HepG2 (cell line): ENCODE results near the gene CCM2. TPM values are rescaled to one million over a fixed set of nuclear protein-coding genes. Genes with fewer than 3 reads are reported as not detected.

Experiments used
- ATAC-seq: fragments of 200-7000 bp; cut with Tn5 transposase; 3 replicates; pipeline ENCODE4 v1.9.1; 2020; ENCODE audit warnings: mild to moderate bottlenecking, moderate library complexity
- BruUV-seq: library from RNA; stranded (reverse); fragments of 400-500 nt; replicated peaks from 2 replicates; lab custom pipeline; 2021; lab: Mats Ljungman, UMichigan
- CTCF ChIA-PET: fragments of 300-600 bp; formaldehyde crosslinking; extraction: SDS; loops from one replicate; lab custom pipeline; 2021; ENCODE audit warnings: low total read pairs, inconsistent platforms, low intra/inter-chr PET ratio; lab: Yijun Ruan, JAX
- POLR2A ChIA-PET: fragments of 350-600 bp; sonication (Branson Sonifier 250); formaldehyde crosslinking; loops from one replicate; lab custom pipeline; 2020; ENCODE audit warnings: antibody characterized with exemption, inconsistent platforms; lab: Yijun Ruan, JAX
- DNase-seq: peaks from one replicate; pipeline ENCODE4 v3.0.0-alpha.2; 2015; ENCODE audit warnings: low spot score
- FAIRE-seq: peaks from 3 replicates; lab custom pipeline; 2011; peaks lifted over from hg19 to GRCh38; lab: Jason Lieb, UNC
- H2AFZ ChIP-seq: one replicate; pipeline ENCODE4 v1.6.1; 2011; ENCODE audit warnings: low read length, inconsistent platforms
- H3K27ac ChIP-seq: fragments of 300-600 bp; 3 replicates; pipeline ENCODE4 v1.8.0; 2011; ENCODE audit warnings: mixed run types, mild to moderate bottlenecking, mixed read lengths, low read length, inconsistent platforms; ENCODE audit not compliant: insufficient read depth; ENCODE audit errors: extremely low read length
- H3K27me3 ChIP-seq, 2 experiments: fragments of 200-600 bp in 1 of 2; 2 replicates in 1 of 2; 3 replicates in 1 of 2; pipeline versions ENCODE4 v1.6.0 to v1.8.0; 2011; ENCODE audit warnings: low read length in 2 of 2, mild to moderate bottlenecking in 2 of 2, moderate library complexity in 2 of 2, inconsistent platforms in 1 of 2; ENCODE audit not compliant: insufficient read depth in 2 of 2, control insufficient read depth in 1 of 2
- H3K36me3 ChIP-seq, 2 experiments: fragments of 200-600 bp in 1 of 2; replicated peaks in 1 of 2; 2 replicates in 1 of 2; 3 replicates in 1 of 2; pipeline versions ENCODE4 v1.5.1 to v1.8.0; 2011; ENCODE audit warnings: low read length in 2 of 2, inconsistent platforms in 1 of 2; ENCODE audit not compliant: insufficient read depth in 2 of 2, control insufficient read depth in 1 of 2
- H3K4me1 ChIP-seq: 2 replicates; pipeline ENCODE4 v1.5.1; 2012; ENCODE audit warnings: low read length, inconsistent platforms; ENCODE audit not compliant: insufficient read depth
- H3K4me2 ChIP-seq: 2 replicates; pipeline ENCODE4 v1.6.0; 2011; ENCODE audit warnings: low read depth, low read length, inconsistent platforms
- H3K4me3 ChIP-seq, 3 experiments: fragments of 200-600 bp in 1 of 3; sonication (generic), shearing (Covaris generic) in 1 of 3; replicated peaks in 1 of 3; 2 replicates each; pipeline ENCODE4 v1.5.1; 2011 to 2016; ENCODE audit warnings: low read length in 3 of 3, inconsistent platforms in 2 of 3, low read depth in 2 of 3, mild to moderate bottlenecking in 2 of 3, control low read depth in 1 of 3, mixed read lengths in 1 of 3; ENCODE audit not compliant: insufficient read depth in 1 of 3
- H3K79me2 ChIP-seq: one replicate; pipeline ENCODE4 v1.6.1; 2011; ENCODE audit warnings: low read length, inconsistent platforms; ENCODE audit not compliant: insufficient read depth
- H3K9ac ChIP-seq: 2 replicates; pipeline ENCODE4 v1.6.0; 2011; ENCODE audit warnings: mild to moderate bottlenecking, low read depth, low read length, inconsistent platforms; ENCODE audit not compliant: insufficient read depth
- H3K9me3 ChIP-seq: 2 replicates; pipeline ENCODE4 v1.5.1; 2012; ENCODE audit warnings: mild to moderate bottlenecking, low read length
- H4K20me1 ChIP-seq: 2 replicates; pipeline ENCODE4 v1.6.0; 2011; ENCODE audit warnings: inconsistent platforms, mild to moderate bottlenecking, low read length, moderate library complexity; ENCODE audit not compliant: insufficient read depth
- BHLHE40 ChIP-seq: IDR thresholded peaks from 2 replicates; pipeline ENCODE4 v1.6.1; 2011; ENCODE audit warnings: low read length, improper control_type of control experiment
- E2F2 ChIP-seq: sonication (generic); formaldehyde crosslinking; IDR thresholded peaks from 2 replicates; pipeline ENCODE4 v1.4.0; 2020; ENCODE audit warnings: missing genetic modification reagents, borderline replicate concordance
- ERF ChIP-seq: IDR thresholded peaks from 2 replicates; pipeline ENCODE4 v1.6.1; 2018; ENCODE audit warnings: missing biosample characterization, missing genetic modification reagents
- FOSL2 ChIP-seq: sonication (generic); formaldehyde crosslinking; IDR thresholded peaks from 2 replicates; pipeline ENCODE4 v1.4.0; 2020; ENCODE audit warnings: missing genetic modification reagents
- HDAC2 ChIP-seq: sonication (generic); formaldehyde crosslinking; IDR thresholded peaks from 2 replicates; pipeline ENCODE4 v1.4.0; 2020; ENCODE audit warnings: missing genetic modification reagents
- POGZ ChIP-seq: sonication (generic); formaldehyde crosslinking; IDR thresholded peaks from 2 replicates; pipeline ENCODE4 v1.4.0; 2020; ENCODE audit warnings: mild to moderate bottlenecking, missing genetic modification reagents
- RORA ChIP-seq: sonication (generic); formaldehyde crosslinking; IDR thresholded peaks from 2 replicates; pipeline ENCODE4 v1.5.0; 2020; ENCODE audit warnings: mild to moderate bottlenecking, missing genetic modification reagents, moderate library complexity
- SMAD3 ChIP-seq: sonication (generic); formaldehyde crosslinking; IDR thresholded peaks from 2 replicates; pipeline ENCODE4 v1.4.0; 2020; ENCODE audit warnings: missing genetic modification reagents
- USF2 ChIP-seq, 2 experiments: sonication (generic) in 1 of 2; formaldehyde crosslinking in 1 of 2; IDR thresholded peaks; 2 replicates each; pipeline versions ENCODE4 v1.5.1 to v1.6.1; 2011 to 2020; ENCODE audit warnings: borderline replicate concordance in 1 of 2, low read depth in 1 of 2, low read length in 1 of 2, mild to moderate bottlenecking in 1 of 2, missing genetic modification reagents in 1 of 2, moderate library complexity in 1 of 2
- ZNF337 ChIP-seq: sonication (generic); formaldehyde crosslinking; IDR thresholded peaks from 2 replicates; pipeline ENCODE4 v1.5.1; 2020; ENCODE audit warnings: missing genetic modification reagents, low read depth, mild to moderate bottlenecking, borderline replicate concordance
- ZNF510 ChIP-seq: sonication (generic); formaldehyde crosslinking; IDR thresholded peaks from 2 replicates; pipeline ENCODE4 v1.4.0; 2020; ENCODE audit warnings: low read depth, mild to moderate bottlenecking, missing genetic modification reagents
- ZNF660 ChIP-seq: sonication (generic); formaldehyde crosslinking; IDR thresholded peaks from 2 replicates; pipeline ENCODE4 v1.5.1; 2020; ENCODE audit warnings: mild to moderate bottlenecking, low read depth, missing genetic modification reagents, borderline replicate concordance
- ZNF704 ChIP-seq: sonication (generic); formaldehyde crosslinking; IDR thresholded peaks from 2 replicates; pipeline ENCODE4 v1.8.1; 2023; ENCODE audit warnings: mild to moderate bottlenecking, inconsistent platforms, moderate library complexity, missing genetic modification reagents, borderline replicate concordance
- WGBS: methylation state at CpG from one replicate; pipeline ENCODE4 v1.1.6; 2017; ENCODE audit warnings: low lambda C conversion rate; 5-methylcytosine and 5-hydroxymethylcytosine counted together
- in situ Hi-C: cut with HindIII; loops from 2 replicates; pipeline ENCODE4 v1.10.0; 2017; ENCODE audit warnings: low pct_unique_long_range_greater_than_20kb; ENCODE audit not compliant: extremely low pct_ligation_motif_present
- intact Hi-C: fragments of 100-400 bp; cut with micrococcal nuclease; formaldehyde crosslinking; loops from one replicate; pipeline ENCODE4 v1.10.0; 2022; ENCODE audit not compliant: unreplicated experiment
- polyA plus RNA-seq, 8 experiments: library from polyadenylated mRNA; depleted of rRNA in 3 of 8; stranded (reverse) in 7 of 8; unstranded in 1 of 8; fragments of >200 nt; fragmentation: Illumina TruSeq in 4 of 8; extraction: Trizol in 4 of 8; gene quantifications; 2 replicates each; pipeline versions ENCODE4 v1.2.1 to v1.2.3, GENCODE V29; 2011 to 2016; ENCODE audit warnings: low read depth in 4 of 8, missing spikeins in 1 of 8, mixed read lengths in 1 of 8; ENCODE audit not compliant: insufficient read depth in 1 of 8
- total RNA-seq, 5 experiments: library from RNA; depleted of rRNA; stranded (reverse); fragments of >200 nt; fragmentation: Illumina TruSeq; extraction: Trizol; gene quantifications; 2 replicates each; pipeline ENCODE4 v1.2.3, GENCODE V29; 2016; ENCODE audit warnings: low read depth in 1 of 5
- TF ChIP-seq, protein P1 (sequence below): sonication (generic); formaldehyde crosslinking; IDR thresholded peaks from 2 replicates; pipeline ENCODE4 v1.4.0; 2020; ENCODE audit warnings: missing genetic modification reagents
- TF ChIP-seq, protein P2 (sequence below): sonication (generic); formaldehyde crosslinking; IDR thresholded peaks from 2 replicates; pipeline ENCODE4 v1.4.0; 2020; ENCODE audit warnings: missing genetic modification reagents

CCM2 gene
- total and polyA plus RNA-seq, 2 of the 13 experiments (the other 11 are each of a cell fraction or from before 2014, with no cell fraction given): 13.7 to 15.8 TPM

DNA sequence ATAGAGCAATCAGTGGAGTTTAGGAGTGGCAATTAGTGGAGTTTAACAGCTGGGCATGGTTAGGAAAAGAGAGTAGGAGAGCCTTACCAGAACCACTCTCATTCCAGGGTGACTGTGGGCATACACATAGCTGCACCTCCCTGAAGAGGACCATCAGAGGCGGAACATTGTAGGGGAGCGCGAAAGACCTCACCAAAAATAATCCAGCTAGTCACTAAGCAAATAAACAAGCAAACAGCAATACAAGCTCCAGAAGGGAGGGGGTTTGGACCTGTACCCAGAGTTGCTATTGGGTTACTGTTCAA lies 92.9 kb downstream of the CCM2 start:
- no peaks in the 10 kb centered on the region for H4K20me1 ChIP-seq
- CTCF ChIA-PET: no interaction called here
- peaks cover 5% of the 10 kb centered on the region; the same call in 1 of the 2 replicates for H3K4me1 ChIP-seq
- POLR2A ChIA-PET: interaction anchor here (0.9 kb wide), 1 partner anchor 11 kb away, joined by 3 read pairs; no protein-coding TSS in a partner anchor
- H2AFZ ChIP-seq: no peak overlapping the region
- BruUV-seq: no TSS peak
- H3K36me3 ChIP-seq: no peaks in the 10 kb centered on the region
- no peak for ATAC-seq
- no peak overlapping the region for H3K4me2 ChIP-seq
- H3K4me3 ChIP-seq: no peak overlapping the region
- intact Hi-C loops (no loop called here), in situ Hi-C loops (no loop called here)
- no peak for DNase-seq
- no peak overlapping the region for H3K27ac ChIP-seq
- WGBS: 47% methylated on average over 3 of the region's 3 CpGs
- no peak for FAIRE-seq
- H3K9ac ChIP-seq: no peak overlapping the region
- no peaks in the 10 kb centered on the region for H3K9me3 ChIP-seq
- H3K27me3 ChIP-seq: no peaks in the 10 kb centered on the region; a peak in 2 of 5 replicates
- H3K79me2 ChIP-seq: no peaks in the 10 kb centered on the region
- TF ChIP-seq, protein P1, sequence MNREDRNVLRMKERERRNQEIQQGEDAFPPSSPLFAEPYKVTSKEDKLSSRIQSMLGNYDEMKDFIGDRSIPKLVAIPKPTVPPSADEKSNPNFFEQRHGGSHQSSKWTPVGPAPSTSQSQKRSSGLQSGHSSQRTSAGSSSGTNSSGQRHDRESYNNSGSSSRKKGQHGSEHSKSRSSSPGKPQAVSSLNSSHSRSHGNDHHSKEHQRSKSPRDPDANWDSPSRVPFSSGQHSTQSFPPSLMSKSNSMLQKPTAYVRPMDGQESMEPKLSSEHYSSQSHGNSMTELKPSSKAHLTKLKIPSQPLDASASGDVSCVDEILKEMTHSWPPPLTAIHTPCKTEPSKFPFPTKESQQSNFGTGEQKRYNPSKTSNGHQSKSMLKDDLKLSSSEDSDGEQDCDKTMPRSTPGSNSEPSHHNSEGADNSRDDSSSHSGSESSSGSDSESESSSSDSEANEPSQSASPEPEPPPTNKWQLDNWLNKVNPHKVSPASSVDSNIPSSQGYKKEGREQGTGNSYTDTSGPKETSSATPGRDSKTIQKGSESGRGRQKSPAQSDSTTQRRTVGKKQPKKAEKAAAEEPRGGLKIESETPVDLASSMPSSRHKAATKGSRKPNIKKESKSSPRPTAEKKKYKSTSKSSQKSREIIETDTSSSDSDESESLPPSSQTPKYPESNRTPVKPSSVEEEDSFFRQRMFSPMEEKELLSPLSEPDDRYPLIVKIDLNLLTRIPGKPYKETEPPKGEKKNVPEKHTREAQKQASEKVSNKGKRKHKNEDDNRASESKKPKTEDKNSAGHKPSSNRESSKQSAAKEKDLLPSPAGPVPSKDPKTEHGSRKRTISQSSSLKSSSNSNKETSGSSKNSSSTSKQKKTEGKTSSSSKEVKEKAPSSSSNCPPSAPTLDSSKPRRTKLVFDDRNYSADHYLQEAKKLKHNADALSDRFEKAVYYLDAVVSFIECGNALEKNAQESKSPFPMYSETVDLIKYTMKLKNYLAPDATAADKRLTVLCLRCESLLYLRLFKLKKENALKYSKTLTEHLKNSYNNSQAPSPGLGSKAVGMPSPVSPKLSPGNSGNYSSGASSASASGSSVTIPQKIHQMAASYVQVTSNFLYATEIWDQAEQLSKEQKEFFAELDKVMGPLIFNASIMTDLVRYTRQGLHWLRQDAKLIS: no peak
- TF ChIP-seq, protein P2, sequence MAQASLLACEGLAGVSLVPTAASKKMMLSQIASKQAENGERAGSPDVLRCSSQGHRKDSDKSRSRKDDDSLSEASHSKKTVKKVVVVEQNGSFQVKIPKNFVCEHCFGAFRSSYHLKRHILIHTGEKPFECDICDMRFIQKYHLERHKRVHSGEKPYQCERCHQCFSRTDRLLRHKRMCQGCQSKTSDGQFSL (CRISPR knock-in tag): no peak
- TF ChIP-seq SMAD3 (no peak), E2F2 (CRISPR knock-in tag) (no peak), ZNF704 (no peak), RORA (CRISPR knock-in tag) (no peak), HDAC2 (CRISPR knock-in tag) (no peak), ERF (CRISPR knock-in tag) (no peak), ZNF510 (CRISPR knock-in tag) (no peak), ZNF660 (CRISPR knock-in tag) (no peak), ZNF337 (no peak), POGZ (CRISPR knock-in tag) (no peak), USF2 (IDR thresholded peaks at IDR 0.05; ENCODE audit: low read depth, low read length) (no peak), USF2 (CRISPR knock-in tag; IDR thresholded peaks at IDR 0.05; ENCODE audit: borderline replicate concordance) (no peak), BHLHE40 (no peak), FOSL2 (CRISPR knock-in tag) (no peak)
